Esophagus (tissue), 2 donors: Measurements from ENCODE around the gene JMY. TPM values are rescaled to one million over a fixed set of nuclear protein-coding genes. Genes with fewer than 3 reads are reported as not detected.
A peak's percentile ranks its signal among the peaks of the same experiment; 100 is the strongest.

Experiments used
- H3K27ac ChIP-seq, 2 donors: one replicate each; pipeline ENCODE4 v1.5.1; 2013; ENCODE audit warnings: low read depth in 2 of 2, mild to moderate bottlenecking in 2 of 2, inconsistent platforms in 1 of 2, low read length in 1 of 2, moderate library complexity in 1 of 2
- H3K27me3 ChIP-seq, 2 donors: one replicate each; pipeline ENCODE4 v1.6.1; 2013; ENCODE audit warnings: low read length in 2 of 2, control low read depth in 1 of 2, mild to moderate bottlenecking in 1 of 2; ENCODE audit not compliant: insufficient read depth in 2 of 2, control insufficient read depth in 1 of 2
- H3K36me3 ChIP-seq, 2 donors: one replicate each; pipeline ENCODE4 v1.6.1; 2013; ENCODE audit warnings: low read length in 1 of 2; ENCODE audit not compliant: control insufficient read depth in 2 of 2, insufficient read depth in 2 of 2
- H3K4me1 ChIP-seq, 2 donors: one replicate each; pipeline ENCODE4 v1.6.1; 2013; ENCODE audit warnings: low read length in 1 of 2; ENCODE audit not compliant: control insufficient read depth in 2 of 2, insufficient read depth in 2 of 2
- H3K4me3 ChIP-seq, 2 donors: one replicate each; pipeline ENCODE4 v1.5.1; 2013; ENCODE audit warnings: low read length in 2 of 2, mild to moderate bottlenecking in 2 of 2, low read depth in 1 of 2, moderate library complexity in 1 of 2
- H3K9me3 ChIP-seq, 2 donors: one replicate each; pipeline ENCODE4 v1.6.1; 2013; ENCODE audit warnings: mild to moderate bottlenecking in 2 of 2, low read depth in 1 of 2, low read length in 1 of 2, moderate library complexity in 1 of 2; ENCODE audit not compliant: control insufficient read depth in 2 of 2, insufficient read depth in 1 of 2
- WGBS, 2 donors: extraction: QIAGEN DNeasy Blood & Tissue Kit; methylation state at CpG; one replicate each; pipeline ENCODE4 v1.1.7; 2013; 5-methylcytosine and 5-hydroxymethylcytosine counted together
- polyA plus RNA-seq, 2 donors: library from polyadenylated mRNA; stranded (reverse); fragments of 200-250 nt; gene quantifications; one replicate each; pipeline ENCODE4 v1.2.3, GENCODE V29; 2013
- donor health status: healthy with polysubstance abuse.
- donor health status: Bipolar disorder and iron deficiency.

JMY gene
- polyA plus RNA-seq, 2 donors, result 2.3 to 2.5 TPM

DNA sequence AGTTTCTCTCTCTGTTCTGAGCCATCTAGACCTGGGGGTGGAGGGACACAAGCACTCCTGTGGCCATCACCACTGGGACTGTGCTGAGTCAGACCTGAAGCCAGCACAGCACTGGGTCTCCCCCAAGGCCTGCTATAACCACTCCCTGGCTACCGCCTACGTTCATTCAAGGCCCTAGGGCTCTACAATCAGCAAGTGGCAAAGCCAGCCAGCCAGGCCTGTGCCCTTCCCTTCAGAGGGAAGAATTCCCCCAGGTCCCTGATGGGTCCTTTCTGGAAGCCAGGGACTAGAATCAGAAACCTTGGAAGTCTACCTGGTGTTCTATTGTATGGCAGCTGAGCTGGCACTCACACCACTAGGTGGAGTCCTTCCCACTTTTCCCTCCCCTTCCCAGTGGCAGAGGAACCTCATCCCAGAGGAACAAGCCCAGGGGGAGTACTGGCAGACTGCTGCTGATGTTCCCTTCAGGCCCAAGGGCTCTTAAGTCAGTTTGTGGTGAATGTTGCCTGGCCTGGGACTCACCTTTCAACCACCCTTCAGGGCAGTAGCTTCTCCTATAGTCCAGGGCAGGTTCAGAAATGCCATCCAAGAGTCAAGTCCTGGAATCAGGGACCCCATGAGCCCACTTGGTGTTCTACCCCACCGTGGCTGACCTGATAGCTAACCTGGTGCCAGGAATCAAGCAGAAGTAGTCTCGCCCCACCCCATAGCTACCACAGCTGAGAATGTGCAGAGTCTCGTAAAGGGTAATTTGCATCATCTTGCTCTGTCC, 20.0 kb downstream of the JMY start:
- H3K36me3 ChIP-seq, result peaks cover 0 to 8% of the 10 kb centered on the region in 2 donors
- no peaks in the 10 kb centered on the region for H3K9me3 ChIP-seq
- WGBS, 2 donors, result 67 to 76% methylated on average over 5 of the region's 5 CpGs
- peaks cover 9 to 12% of the 10 kb centered on the region in 2 donors for H3K4me1 ChIP-seq
- peak overlapping the region in 1 of 2 donors; percentile 40 for H3K27ac ChIP-seq
- no peak overlapping the region for H3K4me3 ChIP-seq
- no peaks in the 10 kb centered on the region for H3K27me3 ChIP-seq

DNA sequence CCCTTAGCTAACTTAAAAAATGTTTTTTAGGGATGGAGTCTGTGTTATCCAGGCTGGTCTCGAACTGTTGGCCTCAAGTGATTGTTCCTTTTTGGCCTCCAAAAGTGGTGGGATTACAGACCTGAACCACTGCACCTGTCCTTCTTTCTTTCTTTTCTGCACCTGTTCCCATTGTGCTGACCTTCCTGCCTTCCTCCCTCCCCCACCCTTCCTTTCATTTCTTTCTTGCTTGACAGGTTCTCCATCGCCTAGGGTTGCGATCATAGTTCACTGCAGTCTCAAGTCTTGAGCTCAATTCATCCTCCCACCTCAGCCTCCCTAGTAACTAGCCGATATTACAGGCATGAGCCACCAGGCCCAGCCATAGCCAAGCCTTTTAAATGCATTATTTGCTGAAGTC, 20.6 kb downstream of the JMY start:
- H3K27ac ChIP-seq, result no peak overlapping the region
- 80 to 83% methylated on average over 4 of the region's 4 CpGs for WGBS, 2 donors
- peaks cover 0 to 8% of the 10 kb centered on the region in 2 donors for H3K36me3 ChIP-seq

DNA sequence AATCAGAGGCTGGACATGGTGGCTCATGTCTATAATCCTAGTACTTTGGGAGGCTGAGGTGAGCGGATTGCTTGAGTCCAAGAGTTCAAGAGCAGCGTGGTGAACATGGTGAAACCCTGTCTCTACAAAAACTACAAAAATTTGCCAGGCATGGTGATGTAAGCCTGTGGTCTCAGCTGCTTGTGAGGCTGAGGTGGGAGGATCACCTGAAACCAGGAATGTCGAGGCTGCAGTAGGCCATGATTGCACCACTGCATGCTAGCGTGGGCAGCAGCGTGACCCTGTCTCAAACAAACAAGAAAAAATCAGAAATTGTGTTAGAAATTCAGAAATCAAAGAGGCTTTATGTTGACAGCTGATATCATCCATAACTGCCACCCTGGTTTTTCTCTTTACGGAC, 21.4 kb downstream of the JMY start:
- Histone ChIP-seq H3K36me3 (peaks cover 0 to 8% of the 10 kb centered on the region in 2 donors), H3K27ac (no peak overlapping the region), H3K27me3 (no peaks in the 10 kb centered on the region), H3K4me3 (no peak overlapping the region), H3K4me1 (peaks cover 9 to 12% of the 10 kb centered on the region in 2 donors), H3K9me3 (no peaks in the 10 kb centered on the region)
- 94 to 96% methylated on average over 6 of the region's 6 CpGs for WGBS, 2 donors

More for the DNA sequence above, 20.6 kb downstream of the JMY start:
- no peaks in the 10 kb centered on the region for H3K27me3 ChIP-seq
- no peaks in the 10 kb centered on the region for H3K9me3 ChIP-seq
- peaks cover 9 to 12% of the 10 kb centered on the region in 2 donors for H3K4me1 ChIP-seq
- no peak overlapping the region for H3K4me3 ChIP-seq

DNA sequence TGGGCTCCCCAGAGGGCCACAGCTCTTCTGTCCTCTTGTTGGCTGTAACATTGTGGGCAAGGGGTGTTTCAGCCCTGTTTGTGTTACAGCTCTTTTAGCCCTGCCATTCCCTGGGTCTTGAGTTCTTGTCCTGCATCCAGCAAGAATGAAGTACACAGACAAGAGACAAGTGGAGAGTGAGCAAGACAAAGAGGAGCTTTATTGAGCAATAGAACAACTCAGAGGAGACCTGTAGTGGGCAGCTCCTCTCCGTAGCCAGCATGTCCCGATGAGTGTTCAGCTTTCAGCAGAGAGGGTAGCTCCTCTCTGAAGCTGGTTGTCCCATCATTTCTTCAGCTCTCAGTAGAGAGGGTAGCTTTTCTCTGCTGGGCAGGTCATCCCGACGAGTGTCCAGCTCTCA, 22.9 kb downstream of the JMY start:
- 93 to 95% methylated on average over 4 of the region's 4 CpGs for WGBS, 2 donors
- Histone ChIP-seq H3K4me1 (peaks cover 9 to 12% of the 10 kb centered on the region in 2 donors), H3K36me3 (peaks cover 0 to 8% of the 10 kb centered on the region in 2 donors), H3K4me3 (no peak overlapping the region), H3K9me3 (no peaks in the 10 kb centered on the region), H3K27me3 (no peaks in the 10 kb centered on the region), H3K27ac (no peak overlapping the region)

DNA sequence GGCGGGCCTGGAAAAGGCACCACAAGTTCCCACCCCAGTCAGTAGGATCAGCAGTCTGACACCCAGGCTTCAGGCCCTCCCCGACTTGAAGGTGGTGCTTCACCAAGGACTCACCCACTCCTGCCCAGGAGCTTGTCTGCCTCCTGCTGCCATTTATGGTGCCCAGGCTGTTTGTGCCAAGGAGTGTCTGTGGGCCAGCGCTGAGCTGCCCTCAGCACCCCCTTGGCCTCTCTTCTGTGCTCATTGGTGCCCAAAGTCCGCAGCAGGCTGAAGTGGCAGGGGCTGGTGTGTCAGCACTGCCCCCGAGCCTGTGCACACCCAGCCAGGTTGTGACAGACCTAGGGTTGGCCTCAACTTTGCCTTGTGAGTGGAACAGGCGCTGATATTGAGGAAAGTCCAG, 23.5 kb downstream of the JMY start:
- Histone ChIP-seq H3K27ac (no peak overlapping the region), H3K9me3 (no peaks in the 10 kb centered on the region), H3K4me1 (peaks cover 9 to 12% of the 10 kb centered on the region in 2 donors), H3K4me3 (no peak overlapping the region), H3K36me3 (peaks cover 0 to 8% of the 10 kb centered on the region in 2 donors), H3K27me3 (no peaks in the 10 kb centered on the region)
- WGBS, 2 donors, result 94% methylated on average over 6 of the region's 6 CpGs

DNA sequence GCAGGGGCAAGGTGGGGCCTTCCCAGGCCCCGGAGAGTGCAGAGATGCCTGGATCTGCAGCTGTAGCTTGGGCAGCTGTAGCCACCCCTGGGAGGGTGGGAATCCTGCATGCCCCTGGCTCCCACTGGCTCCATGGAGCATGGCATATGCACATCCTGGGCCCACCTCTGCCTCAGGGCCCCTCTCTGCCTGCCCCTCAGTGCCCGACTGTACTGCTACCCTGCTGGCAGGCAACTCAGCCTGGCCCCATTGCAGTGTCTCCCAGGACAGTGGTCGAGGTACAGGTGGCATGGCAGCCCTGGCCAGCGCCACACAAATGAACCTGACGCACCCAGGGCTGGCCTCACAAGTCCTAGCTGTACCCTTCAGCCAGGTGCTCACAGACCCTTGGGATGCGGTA, 23.9 kb downstream of the JMY start:
- Histone ChIP-seq H3K4me3 (no peak overlapping the region), H3K36me3 (peaks cover 0 to 8% of the 10 kb centered on the region in 2 donors), H3K27ac (no peak overlapping the region), H3K4me1 (peaks cover 9 to 12% of the 10 kb centered on the region in 2 donors), H3K9me3 (no peaks in the 10 kb centered on the region), H3K27me3 (no peaks in the 10 kb centered on the region)
- WGBS, 2 donors, result 96% methylated on average over 6 of the region's 6 CpGs

DNA sequence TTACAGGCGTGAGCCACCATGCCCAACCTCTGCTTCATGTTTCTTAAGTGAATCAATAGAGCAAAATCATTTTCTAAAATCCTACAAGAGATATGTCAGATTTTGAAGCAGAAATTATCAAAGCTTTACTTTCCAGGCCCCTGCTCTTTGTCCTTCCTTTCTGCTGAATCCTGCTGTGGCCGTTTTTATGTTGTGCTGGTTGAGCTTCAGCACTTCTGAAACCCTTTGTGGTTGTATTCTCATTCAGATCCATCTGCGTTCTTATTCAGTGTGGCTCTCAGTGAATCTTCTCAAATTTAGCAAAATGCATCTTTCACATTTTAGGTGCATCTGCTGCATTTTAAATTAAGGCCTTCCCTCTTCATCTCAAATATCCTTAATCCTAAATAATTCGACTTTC, 26.0 kb downstream of the JMY start:
- 70 to 73% methylated on average over 4 of the region's 4 CpGs for WGBS, 2 donors
- H3K36me3 ChIP-seq, result peaks cover 0 to 8% of the 10 kb centered on the region in 2 donors
- no peaks in the 10 kb centered on the region for H3K9me3 ChIP-seq
- H3K27me3 ChIP-seq, result no peaks in the 10 kb centered on the region
- H3K4me1 ChIP-seq, result peaks cover 0 to 4% of the 10 kb centered on the region in 2 donors
- no peak overlapping the region for H3K4me3 ChIP-seq
- H3K27ac ChIP-seq, result no peak overlapping the region

DNA sequence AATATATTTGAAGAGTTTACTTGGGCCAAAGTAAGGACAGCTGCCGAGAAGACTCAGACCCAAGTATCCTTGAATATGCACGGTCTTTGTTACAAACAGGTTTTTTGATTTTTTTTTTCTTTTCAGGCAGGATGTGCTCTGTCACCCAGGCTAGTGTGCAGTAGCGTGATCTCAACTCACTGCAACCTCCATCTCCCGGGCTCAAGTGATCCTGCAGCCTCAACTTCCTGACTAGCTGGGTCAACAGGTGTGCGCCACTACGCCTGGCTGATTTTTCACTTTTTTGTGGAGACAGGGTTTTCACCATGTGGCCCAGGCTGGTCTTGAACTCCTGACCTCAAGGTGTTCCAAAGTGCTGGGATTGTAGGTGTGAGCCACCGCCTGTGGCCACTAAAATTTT, 27.4 kb downstream of the JMY start:
- Histone ChIP-seq H3K4me3 (no peak overlapping the region), H3K4me1 (peaks cover 0 to 4% of the 10 kb centered on the region in 2 donors), H3K27me3 (no peaks in the 10 kb centered on the region), H3K36me3 (peaks cover 0 to 8% of the 10 kb centered on the region in 2 donors), H3K27ac (no peak overlapping the region), H3K9me3 (no peaks in the 10 kb centered on the region)
- 81 to 84% methylated on average over 7 of the region's 7 CpGs for WGBS, 2 donors

DNA sequence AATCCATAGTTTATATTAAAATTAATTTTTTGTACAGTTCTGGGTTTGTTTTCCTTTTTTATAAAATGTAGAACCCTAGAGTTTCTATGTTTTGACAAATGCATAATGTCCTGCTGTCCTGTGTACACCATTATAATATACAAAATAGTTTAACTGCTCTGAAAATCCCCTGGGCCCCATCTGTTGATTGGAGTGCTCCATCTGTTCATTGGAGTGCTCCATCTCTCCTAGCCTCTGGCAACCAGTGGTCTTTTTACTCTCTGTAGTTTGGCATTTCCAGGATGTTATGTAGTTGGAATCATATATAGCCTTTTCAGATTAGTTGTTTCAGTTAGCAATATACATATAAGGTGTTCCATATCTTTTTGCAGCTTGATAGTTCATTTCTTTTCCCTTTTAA, 31.2 kb downstream of the JMY start:
- H3K9me3 ChIP-seq, result no peaks in the 10 kb centered on the region
- no peaks in the 10 kb centered on the region for H3K4me1 ChIP-seq
- no peaks in the 10 kb centered on the region for H3K27me3 ChIP-seq
- no peak overlapping the region for H3K27ac ChIP-seq
- H3K36me3 ChIP-seq, result no peaks in the 10 kb centered on the region
- no peak overlapping the region for H3K4me3 ChIP-seq

DNA sequence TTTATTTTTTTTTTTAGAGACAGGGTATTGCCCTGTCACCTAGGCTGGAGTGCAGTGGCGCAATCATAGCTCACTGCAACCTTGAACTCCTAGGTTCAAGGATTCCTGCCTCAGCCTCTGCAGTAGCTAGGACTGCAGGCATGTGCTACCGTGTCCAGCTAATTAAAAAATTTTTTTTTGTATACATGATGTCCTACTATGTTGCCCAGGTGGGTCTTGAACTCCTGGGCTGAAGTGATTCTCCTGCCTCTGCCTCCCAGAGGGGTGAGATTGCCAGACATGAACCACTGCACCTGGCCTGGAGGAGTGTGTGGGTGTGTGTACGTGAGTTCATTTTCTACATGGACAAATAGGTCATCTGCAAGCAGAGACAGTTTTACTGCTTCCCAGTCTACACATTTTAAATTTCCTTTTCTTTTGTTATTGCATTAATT, 33.8 kb downstream of the JMY start:
- no peaks in the 10 kb centered on the region for H3K4me1 ChIP-seq
- 91% methylated on average over 3 of the region's 3 CpGs for WGBS, 2 donors
- H3K9me3 ChIP-seq, result no peaks in the 10 kb centered on the region
- no peak overlapping the region for H3K4me3 ChIP-seq
- H3K36me3 ChIP-seq, result no peaks in the 10 kb centered on the region
- no peaks in the 10 kb centered on the region for H3K27me3 ChIP-seq
- H3K27ac ChIP-seq, result no peak overlapping the region
